Activated T-helper 1 cell treated with anti-CD3 and anti-CD28 coated beads, Interleukin-12 subunit alpha, Interleukin-12 subunit beta, Interleukin-2, Interleukin-4 antibody, amounts not matched to agents 30 ng/mL and 10 ng/mL and 1 ng/mL, durations not matched to agents 14 hours and 24 hours and 36 hours (primary cell): ENCODE measurements around the gene NOC4L. TPM values are rescaled to one million over a fixed set of nuclear protein-coding genes. Genes with fewer than 3 reads are reported as not detected.

Source experiments
- DNase-seq: peaks from one replicate; pipeline ENCODE4 v3.0.0; 2021; ENCODE audit warnings: low spot score
- H3K27ac Mint-ChIP-seq: one replicate; pipeline ENCODE4 v1.8.0; 2021; ENCODE audit warnings: mild to moderate bottlenecking, mixed read lengths
- H3K27me3 Mint-ChIP-seq: one replicate; pipeline ENCODE4 v1.8.0; 2022; ENCODE audit warnings: mild to moderate bottlenecking, moderate library complexity, mixed read lengths; ENCODE audit not compliant: insufficient read depth
- H3K36me3 Mint-ChIP-seq: one replicate; pipeline ENCODE4 v1.8.0; 2021; ENCODE audit warnings: low read depth, mixed read lengths
- H3K4me1 Mint-ChIP-seq: one replicate; pipeline ENCODE4 v1.8.0; 2021; ENCODE audit warnings: low read depth, mixed read lengths
- H3K4me3 Mint-ChIP-seq: one replicate; pipeline ENCODE4 v1.8.0; 2021; ENCODE audit warnings: mild to moderate bottlenecking, moderate library complexity, mixed read lengths
- H3K9me3 Mint-ChIP-seq: one replicate; pipeline ENCODE4 v1.8.0; 2021; ENCODE audit warnings: mixed read lengths
- intact Hi-C: fragments of 100-400 bp; cut with micrococcal nuclease; formaldehyde crosslinking; loops from one replicate; pipeline ENCODE4 v1.15.1; 2024
- total RNA-seq: library from RNA; stranded (reverse); gene quantifications from 2 replicates; pipeline ENCODE4 v1.2.3, GENCODE V29; 2022

NOC4L gene
- total RNA-seq, 1 donor from 2014 or later = 51.3 TPM

GRCh38 chr12:132166801-132167591, 22.7 kb downstream of the NOC4L start:
- peaks cover 10% of the 10 kb centered on the region for H3K4me1 Mint-ChIP-seq
- no peaks in the 10 kb centered on the region for H3K9me3 Mint-ChIP-seq
- H3K36me3 Mint-ChIP-seq = no peaks in the 10 kb centered on the region
- H3K4me3 Mint-ChIP-seq = no peak overlapping the region
- no peak overlapping the region for H3K27ac Mint-ChIP-seq
- H3K27me3 Mint-ChIP-seq = no peaks in the 10 kb centered on the region
- intact Hi-C loops = no loop called here
- DNase-seq = no peak

DNA sequence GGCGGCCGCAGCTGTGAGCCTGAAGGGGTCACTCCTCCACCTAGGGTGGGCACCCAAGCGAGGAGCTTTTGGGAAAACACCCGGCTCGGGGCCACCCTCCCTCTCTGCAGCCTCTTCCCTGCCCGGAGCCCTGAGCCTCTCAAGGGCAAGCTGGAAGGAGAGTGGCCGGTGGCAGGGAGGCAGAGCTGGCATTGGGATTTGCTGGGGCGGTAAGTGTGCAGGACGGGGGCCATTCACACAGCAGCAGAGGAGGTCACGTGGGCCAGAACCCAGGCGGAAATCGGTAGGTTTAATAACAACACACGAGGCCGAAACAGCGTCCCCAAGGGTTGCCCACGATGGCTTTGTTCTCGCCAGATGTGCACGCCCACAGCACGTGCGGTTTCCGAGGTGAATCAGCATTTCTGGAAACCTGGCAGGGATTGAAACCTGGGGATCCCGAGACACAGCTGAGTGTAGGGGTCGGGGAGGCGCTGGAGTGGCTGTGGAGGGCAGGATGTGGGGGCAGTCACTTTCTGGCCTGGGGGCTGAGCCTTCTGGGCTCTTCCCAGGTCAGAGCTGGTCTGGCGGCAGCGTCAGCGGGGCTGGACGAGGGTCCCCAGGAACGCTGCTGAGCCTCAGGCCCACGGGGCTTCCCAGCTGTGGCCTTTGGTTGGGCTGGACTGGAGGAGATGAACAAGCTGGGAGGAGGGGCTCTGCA, 23.5 kb downstream of the NOC4L start:
- Mint-ChIP-seq H3K36me3 (no peaks in the 10 kb centered on the region), H3K27me3 (no peaks in the 10 kb centered on the region), H3K4me3 (no peak overlapping the region), H3K27ac (no peak overlapping the region), H3K4me1 (peaks cover 11% of the 10 kb centered on the region), H3K9me3 (no peaks in the 10 kb centered on the region)
- intact Hi-C loops = no loop called here
- DNase-seq = no peak

- intact Hi-C loops = no loop called here
- no peak for DNase-seq
- Mint-ChIP-seq H3K4me3 (no peak overlapping the region), H3K27ac (no peak overlapping the region), H3K9me3 (no peaks in the 10 kb centered on the region), H3K36me3 (no peaks in the 10 kb centered on the region), H3K4me1 (peaks cover 13% of the 10 kb centered on the region), H3K27me3 (peaks cover 3% of the 10 kb centered on the region)
Observed at GRCh38 chr12:132168311-132169031, 24.2 kb downstream of the NOC4L start.

DNA sequence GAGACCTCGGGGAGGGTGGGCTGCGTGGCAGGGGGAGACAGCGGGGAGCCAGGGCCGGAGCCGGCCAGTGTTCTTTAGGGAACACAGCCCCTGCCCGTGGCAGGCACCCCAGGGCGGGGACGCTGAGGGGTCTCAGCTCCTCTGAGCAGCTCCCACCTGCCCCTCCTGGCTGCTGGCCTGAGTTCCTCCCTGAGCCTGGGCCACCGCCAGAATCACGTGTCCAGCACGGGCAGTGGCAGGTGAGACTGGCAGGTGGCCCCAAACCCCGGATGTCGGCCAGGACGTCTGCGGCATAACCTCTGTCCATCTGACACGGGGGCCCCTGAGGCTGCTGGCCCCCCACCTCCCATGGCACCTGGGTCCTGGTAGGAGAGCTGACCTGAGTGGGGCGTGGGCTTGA, 25.1 kb downstream of the NOC4L start:
- H3K4me1 Mint-ChIP-seq = peaks cover 9% of the 10 kb centered on the region
- no peaks in the 10 kb centered on the region for H3K36me3 Mint-ChIP-seq
- H3K9me3 Mint-ChIP-seq = no peaks in the 10 kb centered on the region
- peaks cover 3% of the 10 kb centered on the region for H3K27me3 Mint-ChIP-seq
- DNase-seq = no peak
- no peak overlapping the region for H3K27ac Mint-ChIP-seq
- intact Hi-C loops = no loop called here
- H3K4me3 Mint-ChIP-seq = no peak overlapping the region

GRCh38 chr12:132170094-132170636, 25.9 kb downstream of the NOC4L start:
- no peak for DNase-seq
- Mint-ChIP-seq H3K4me1 (peaks cover 8% of the 10 kb centered on the region), H3K4me3 (no peak overlapping the region), H3K9me3 (no peaks in the 10 kb centered on the region), H3K27me3 (peaks cover 3% of the 10 kb centered on the region), H3K36me3 (no peaks in the 10 kb centered on the region), H3K27ac (no peak overlapping the region)
- intact Hi-C loops = no loop called here

- DNase-seq = no peak
- no peak overlapping the region for H3K4me3 Mint-ChIP-seq
- intact Hi-C loops = no loop called here
- peaks cover 8% of the 10 kb centered on the region for H3K4me1 Mint-ChIP-seq
- H3K9me3 Mint-ChIP-seq = no peaks in the 10 kb centered on the region
- peaks cover 3% of the 10 kb centered on the region for H3K27me3 Mint-ChIP-seq
- no peak overlapping the region for H3K27ac Mint-ChIP-seq
- H3K36me3 Mint-ChIP-seq = no peaks in the 10 kb centered on the region
Observed at GRCh38 chr12:132170637-132171292, 26.5 kb downstream of the NOC4L start.

DNA sequence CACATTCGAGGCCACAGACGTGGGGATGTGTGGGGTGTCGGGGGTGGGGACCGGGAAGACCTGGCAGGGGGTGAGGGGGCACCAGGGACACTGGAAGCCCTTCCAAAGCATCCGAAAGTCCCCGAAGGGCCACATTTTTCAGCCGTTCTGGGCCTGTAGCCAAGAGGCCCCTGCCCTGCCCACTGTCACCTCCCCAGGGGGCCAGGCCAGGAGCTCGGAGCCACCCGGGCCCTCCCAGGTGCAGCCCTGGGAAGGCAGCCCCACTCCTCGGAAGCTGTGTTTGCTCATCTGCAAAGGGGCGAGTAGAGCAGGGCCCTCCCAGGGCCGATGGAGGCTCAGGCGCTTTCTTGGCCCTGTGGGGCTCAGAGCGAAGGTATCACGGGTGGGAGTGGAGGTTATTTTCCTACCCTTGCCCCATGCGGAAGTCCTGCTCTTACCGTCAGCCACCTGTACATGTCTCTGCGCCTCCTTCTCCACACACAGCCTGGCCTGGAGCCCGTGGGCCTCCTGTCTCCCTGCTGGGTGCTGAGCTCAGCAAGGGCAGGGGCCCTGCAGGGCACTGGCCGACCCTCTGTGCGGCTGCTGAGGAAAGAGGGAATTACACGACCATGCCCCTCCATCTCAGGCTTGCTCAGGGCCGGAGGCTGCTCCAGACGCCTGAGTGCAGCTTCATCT, 27.2 kb downstream of the NOC4L start:
- H3K4me3 Mint-ChIP-seq = no peak overlapping the region
- H3K27ac Mint-ChIP-seq = no peak overlapping the region
- H3K36me3 Mint-ChIP-seq = no peaks in the 10 kb centered on the region
- H3K27me3 Mint-ChIP-seq = peaks cover 3% of the 10 kb centered on the region
- H3K9me3 Mint-ChIP-seq = no peaks in the 10 kb centered on the region
- no peak for DNase-seq
- intact Hi-C loops = no loop called here
- H3K4me1 Mint-ChIP-seq = peaks cover 8% of the 10 kb centered on the region

- Mint-ChIP-seq H3K9me3 (no peaks in the 10 kb centered on the region), H3K27ac (no peak overlapping the region), H3K4me1 (peaks cover 8% of the 10 kb centered on the region), H3K4me3 (no peak overlapping the region), H3K27me3 (peaks cover 3% of the 10 kb centered on the region), H3K36me3 (no peaks in the 10 kb centered on the region)
- intact Hi-C loops = no loop called here
- DNase-seq = no peak
Observed at GRCh38 chr12:132171968-132172521, 27.8 kb downstream of the NOC4L start.

DNA sequence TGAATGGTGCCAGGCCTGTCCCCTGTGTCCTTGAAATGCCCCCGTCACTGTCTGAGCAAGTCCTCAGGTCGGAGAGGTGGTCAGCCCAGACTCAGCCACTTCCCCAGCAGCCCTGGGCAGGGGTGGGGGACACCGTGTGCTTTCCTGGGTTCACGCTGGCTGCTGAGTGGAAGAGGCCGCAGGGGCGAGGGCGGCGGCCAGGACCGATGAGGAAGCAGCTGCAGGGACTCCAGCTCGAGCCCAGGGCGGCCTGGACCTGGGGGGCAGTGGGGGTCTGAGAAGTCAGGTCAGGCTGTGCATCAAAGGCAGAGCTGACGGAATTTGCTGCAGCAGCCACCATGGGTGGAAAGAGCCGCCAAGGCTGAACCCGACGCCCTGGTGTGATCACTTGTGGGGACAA, 28.4 kb downstream of the NOC4L start:
- Mint-ChIP-seq H3K36me3 (no peaks in the 10 kb centered on the region), H3K4me1 (peaks cover 8% of the 10 kb centered on the region), H3K27me3 (peaks cover 3% of the 10 kb centered on the region), H3K4me3 (no peak overlapping the region), H3K27ac (no peak overlapping the region), H3K9me3 (no peaks in the 10 kb centered on the region)
- DNase-seq = no peak
- intact Hi-C loops = no loop called here

GRCh38 chr12:132173135-132174014, 29.1 kb downstream of the NOC4L start:
- Mint-ChIP-seq H3K27me3 (peaks cover 3% of the 10 kb centered on the region), H3K27ac (no peak overlapping the region), H3K9me3 (no peaks in the 10 kb centered on the region), H3K4me1 (peaks cover 11% of the 10 kb centered on the region), H3K36me3 (no peaks in the 10 kb centered on the region), H3K4me3 (peak overlapping the region; percentile 26)
- DNase-seq = no peak
- intact Hi-C loops = no loop called here

DNA sequence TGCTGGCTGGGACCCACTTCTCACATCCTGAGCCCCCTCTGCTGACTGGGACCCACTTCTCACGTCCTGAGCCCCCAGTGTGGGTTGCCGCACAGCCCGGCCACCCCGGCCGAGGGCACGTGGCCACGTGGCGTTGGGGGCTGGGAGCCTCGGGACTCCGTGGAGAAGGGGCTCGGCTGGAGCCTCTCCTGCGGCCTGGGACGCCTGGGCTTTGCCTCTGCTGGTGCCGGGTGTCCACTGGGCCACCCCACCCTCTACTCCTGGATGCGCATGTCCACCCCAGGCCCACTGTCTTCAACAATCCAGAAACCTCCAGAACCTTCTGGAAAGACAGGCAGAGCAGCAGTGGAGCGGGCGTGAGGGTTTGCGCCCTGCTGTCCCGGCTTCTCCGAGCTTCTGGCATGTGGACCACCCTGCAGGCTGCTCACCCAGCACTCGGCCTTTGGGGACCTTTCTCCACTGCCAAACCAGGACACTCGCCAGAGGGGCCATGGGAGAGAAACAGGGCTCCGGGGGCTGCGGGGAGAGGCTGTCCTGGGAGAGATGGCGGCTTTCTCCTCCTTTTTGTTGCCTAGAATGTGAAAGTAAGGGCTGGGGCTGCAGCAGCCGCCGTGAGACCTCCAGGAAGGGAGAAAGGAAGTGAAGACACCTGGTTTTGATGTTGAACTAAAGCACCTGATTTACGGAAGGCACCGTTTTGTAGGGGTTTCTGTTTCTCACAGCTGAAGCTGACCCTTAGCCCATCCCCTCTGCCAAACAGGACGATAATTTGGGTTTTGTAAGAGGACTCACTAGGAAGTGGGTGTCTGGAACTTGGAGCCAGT, 30.0 kb downstream of the NOC4L start:
- H3K27me3 Mint-ChIP-seq = peaks cover 7% of the 10 kb centered on the region

More for the DNA sequence above, 30.0 kb downstream of the NOC4L start:
- no peak overlapping the region for H3K4me3 Mint-ChIP-seq
- intact Hi-C loops = no loop called here
- no peaks in the 10 kb centered on the region for H3K36me3 Mint-ChIP-seq
- H3K4me1 Mint-ChIP-seq = peaks cover 19% of the 10 kb centered on the region
- no peak for DNase-seq
- no peak overlapping the region for H3K27ac Mint-ChIP-seq
- no peaks in the 10 kb centered on the region for H3K9me3 Mint-ChIP-seq
